Measurements from ENCODE around the gene SULT1C2. TPM values are rescaled to one million over a fixed set of nuclear protein-coding genes. Genes with fewer than 3 reads are reported as not detected.

Gene SULT1C2
- total RNA-seq, 1 experiment from 2014 or later = 3.9 TPM

- Histone ChIP-seq H2AFZ (ENCODE audit: low read depth, low read length, poor library complexity, severe bottlenecking) (no peak overlapping the region), H3K4me2 (ENCODE audit: low read length) (no peak overlapping the region)
These were observed 28.0 kb downstream of the SULT1C2 start for GRCh38 chr2:108316461-108317258.

More at GRCh38 chr2:108316461-108317258, 28.0 kb downstream of the SULT1C2 start:
- Histone ChIP-seq H3K9ac (ENCODE audit: low read length) (no peak overlapping the region), H3K27me3 (ENCODE audit: insufficient read depth, low read length) (no peaks in the 10 kb centered on the region), H3K36me3 (ENCODE audit: control insufficient read depth in 1 of 2, insufficient read depth in 2 of 2, low read length in 2 of 2) (no peaks in the 10 kb centered on the region), H3K9me3 (ENCODE audit: control insufficient read depth in 1 of 2, insufficient read depth in 1 of 2, low read depth in 1 of 2, low read length in 2 of 2) (no peaks in the 10 kb centered on the region), H3K79me2 (ENCODE audit: insufficient read depth, low read length) (no peaks in the 10 kb centered on the region), H3K4me3 (replicated peaks in 1 of 2; ENCODE audit: low read depth in 1 of 2, low read length in 2 of 2) (no peak overlapping the region), H3K27ac (ENCODE audit: low read depth, low read length) (no peak overlapping the region), H3K9me2 (ENCODE audit: insufficient read depth) (no peaks in the 10 kb centered on the region), H4K20me1 (ENCODE audit: insufficient read depth) (no peaks in the 10 kb centered on the region), H3K4me1 (ENCODE audit: control insufficient read depth in 1 of 2, insufficient read depth in 2 of 2, low read length in 2 of 2) (no peaks in the 10 kb centered on the region)
- intact Hi-C loops (cut with micrococcal nuclease) = no loop called here
- ChIA-PET RAD21 (ENCODE audit: low non-redundant PET in 1 of 2, low total read pairs in 2 of 2, uncharacterized antibody in 2 of 2, unreplicated experiment in 2 of 2) (no interaction called here), POLR2A (no interaction called here), CTCF (no interaction called here)
- ATAC-seq (no peak), DNase-seq (ENCODE audit: low read depth, low spot score) (no peak)
- BruUV-seq (replicated peaks) = no TSS peak
- TF ChIP-seq SRF (IDR thresholded peaks at IDR 0.05; ENCODE audit: low read depth) (no peak), POLR2AphosphoS5 (IDR thresholded peaks at IDR 0.05; ENCODE audit: low read depth, low read length) (no peak), REST (IDR thresholded peaks at IDR 0.05; ENCODE audit: low read depth) (no peak), CBX3 (IDR thresholded peaks at IDR 0.05; ENCODE audit: low read depth) (no peak), YY1 (IDR thresholded peaks at IDR 0.05; ENCODE audit: extremely low read depth, insufficient replicate concordance, low read depth, low read length) (no peak), TCF7L2 (IDR thresholded peaks at IDR 0.05; ENCODE audit: borderline replicate concordance, extremely low read depth, insufficient read depth, insufficient read length) (no peak), SP1 (IDR thresholded peaks at IDR 0.05; ENCODE audit: low read depth) (no peak), CTCF (IDR thresholded peaks at IDR 0.05 in 2 of 3, conservative IDR thresholded peaks at IDR 0.05 in 1 of 3; ENCODE audit: borderline replicate concordance in 1 of 3, insufficient read depth in 1 of 3, low read depth in 2 of 3, low read length in 2 of 3) (no peak), ZBTB33 (IDR thresholded peaks at IDR 0.05; ENCODE audit: extremely low read depth, insufficient replicate concordance, low read length) (no peak), SIN3A (IDR thresholded peaks at IDR 0.05; ENCODE audit: low read depth) (no peak), ATF3 (IDR thresholded peaks at IDR 0.05) (no peak), ZNF274 (IDR thresholded peaks at IDR 0.05; ENCODE audit: low read depth, low read length) (no peak)
